ENCODE measurements around the gene CD22. TPM values are rescaled to one million over a fixed set of nuclear protein-coding genes. Genes with fewer than 3 reads are reported as not detected.

CD22 gene
- total RNA-seq, 2 experiments from 2014 or later: 0.52 to 0.63 TPM

GRCh38 chr19:35290381-35291127, 38.4 kb upstream of the CD22 start:
- ChIA-PET POLR2A (no interaction called here), CTCF (no interaction called here)
- ATAC-seq: no peak
- H3K4me1 Mint-ChIP-seq (ENCODE audit: low read depth): no peaks in the 10 kb centered on the region
- DNase-seq: no peak
- no peaks in the 10 kb centered on the region for H3K9me3 Mint-ChIP-seq (ENCODE audit: insufficient read depth)
- H3K27me3 Mint-ChIP-seq (ENCODE audit: low read depth): peaks cover 4% of the 10 kb centered on the region
- H3K36me3 Mint-ChIP-seq (ENCODE audit: low read depth): no peaks in the 10 kb centered on the region
- no peak overlapping the region for H3K27ac Mint-ChIP-seq
- no peak overlapping the region for H3K4me3 Mint-ChIP-seq

GRCh38 chr19:35291259-35291658, 37.7 kb upstream of the CD22 start:
- POLR2A ChIA-PET: no interaction called here
- H3K36me3 Mint-ChIP-seq (ENCODE audit: low read depth): no peaks in the 10 kb centered on the region
- no peaks in the 10 kb centered on the region for H3K9me3 Mint-ChIP-seq (ENCODE audit: insufficient read depth)
- ATAC-seq (no peak), DNase-seq (no peak)
- peaks cover 4% of the 10 kb centered on the region for H3K27me3 Mint-ChIP-seq (ENCODE audit: low read depth)
- H3K27ac Mint-ChIP-seq: no peak overlapping the region
- H3K4me1 Mint-ChIP-seq (ENCODE audit: low read depth): no peaks in the 10 kb centered on the region
- CTCF ChIA-PET: no interaction called here
- H3K4me3 Mint-ChIP-seq: no peak overlapping the region

DNA sequence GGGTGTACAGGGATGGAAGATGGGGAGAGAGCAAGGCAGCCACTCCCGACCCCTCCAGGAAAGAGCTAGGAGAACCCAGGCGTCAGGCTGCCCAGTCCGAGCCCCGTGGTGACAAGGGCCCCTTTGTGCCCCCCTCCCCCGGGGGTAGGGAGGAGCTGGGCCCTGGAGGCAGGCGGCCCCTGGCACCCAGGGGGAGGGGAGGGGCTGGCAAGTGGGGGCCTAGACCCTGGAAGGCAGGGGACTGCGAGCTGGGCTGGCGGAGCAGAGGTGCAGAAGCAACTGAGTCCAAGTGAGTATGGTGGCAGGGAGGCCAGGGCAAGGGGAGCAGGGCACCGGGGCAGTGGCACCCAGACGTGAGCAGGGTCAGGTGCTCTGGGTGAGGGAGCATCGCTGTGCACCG, 37.1 kb upstream of the CD22 start, which contains the start of gene MAG:
Gene MAG (plus strand): TSS at position 246 of the 400 bp plus-strand sequence. CDS start 3,248 bp downstream, outside the sequence.
- H3K36me3 Mint-ChIP-seq (ENCODE audit: low read depth): no peaks in the 10 kb centered on the region
- peaks cover 4% of the 10 kb centered on the region for H3K27me3 Mint-ChIP-seq (ENCODE audit: low read depth)
- no peak within 1 kb of the TSS for H3K27ac Mint-ChIP-seq
- ATAC-seq: no peak
- ChIA-PET POLR2A (no interaction called here), CTCF (no interaction called here)
- DNase-seq: no peak
- H3K9me3 Mint-ChIP-seq (ENCODE audit: insufficient read depth): no peaks in the 10 kb centered on the region
- no peaks in the 10 kb centered on the region for H3K4me1 Mint-ChIP-seq (ENCODE audit: low read depth)
- no peak within 1 kb of the TSS for H3K4me3 Mint-ChIP-seq

GRCh38 chr19:35292421-35293362, 36.3 kb upstream of the CD22 start:
- no peak overlapping the region for H3K4me3 Mint-ChIP-seq
- no peak for DNase-seq
- H3K27me3 Mint-ChIP-seq (ENCODE audit: low read depth): peaks cover 4% of the 10 kb centered on the region
- no peak for ATAC-seq
- POLR2A ChIA-PET: no interaction called here
- H3K36me3 Mint-ChIP-seq (ENCODE audit: low read depth): no peaks in the 10 kb centered on the region
- CTCF ChIA-PET: no interaction called here
- no peaks in the 10 kb centered on the region for H3K4me1 Mint-ChIP-seq (ENCODE audit: low read depth)
- H3K9me3 Mint-ChIP-seq (ENCODE audit: insufficient read depth): no peaks in the 10 kb centered on the region
- no peak overlapping the region for H3K27ac Mint-ChIP-seq

- DNase-seq (no peak), ATAC-seq (no peak)
- CTCF ChIA-PET: no interaction called here
- Mint-ChIP-seq H3K27me3 (ENCODE audit: low read depth) (peaks cover 3% of the 10 kb centered on the region), H3K36me3 (ENCODE audit: low read depth) (no peaks in the 10 kb centered on the region), H3K4me3 (no peak overlapping the region), H3K9me3 (ENCODE audit: insufficient read depth) (no peaks in the 10 kb centered on the region), H3K4me1 (ENCODE audit: low read depth) (no peaks in the 10 kb centered on the region), H3K27ac (no peak overlapping the region)
- POLR2A ChIA-PET: no interaction called here
Measured at GRCh38 chr19:35293363-35293739, 35.6 kb upstream of the CD22 start.

DNA sequence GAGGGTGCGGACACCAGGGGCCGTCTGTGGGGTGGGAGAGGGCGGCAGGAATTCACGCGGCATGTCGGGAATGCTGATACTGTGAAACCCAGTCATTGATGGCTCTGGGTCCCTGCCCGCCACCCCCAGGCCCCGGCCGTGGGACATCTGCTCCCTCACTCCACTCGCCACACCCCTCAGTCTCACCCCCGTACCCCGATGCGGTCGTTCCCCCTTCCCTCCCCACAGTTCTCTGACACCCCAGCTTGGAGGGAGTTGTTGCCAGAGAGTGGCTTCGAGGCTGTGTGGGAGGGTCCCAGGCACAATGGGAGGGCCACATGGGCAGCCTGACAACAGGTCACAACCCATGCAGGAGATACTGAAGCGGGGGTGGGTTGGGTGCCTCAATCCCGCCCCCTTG, 35.2 kb upstream of the CD22 start:
- ChIA-PET CTCF (no interaction called here), POLR2A (no interaction called here)
- Mint-ChIP-seq H3K9me3 (ENCODE audit: insufficient read depth) (no peaks in the 10 kb centered on the region), H3K36me3 (ENCODE audit: low read depth) (no peaks in the 10 kb centered on the region), H3K27me3 (ENCODE audit: low read depth) (peaks cover 2% of the 10 kb centered on the region), H3K4me3 (no peak overlapping the region), H3K4me1 (ENCODE audit: low read depth) (no peaks in the 10 kb centered on the region), H3K27ac (no peak overlapping the region)
- ATAC-seq: no peak
- DNase-seq: no peak

- ATAC-seq (no peak), DNase-seq (no peak)
- CTCF ChIA-PET: interaction anchor here (0.7 kb wide), 1 partner anchor 201 kb away, joined by 4 read pairs; no protein-coding TSS in a partner anchor
- Mint-ChIP-seq H3K4me3 (no peak overlapping the region), H3K36me3 (ENCODE audit: low read depth) (no peaks in the 10 kb centered on the region), H3K4me1 (ENCODE audit: low read depth) (no peaks in the 10 kb centered on the region), H3K27me3 (ENCODE audit: low read depth) (peaks cover 2% of the 10 kb centered on the region), H3K27ac (no peak overlapping the region), H3K9me3 (ENCODE audit: insufficient read depth) (no peaks in the 10 kb centered on the region)
- POLR2A ChIA-PET: no interaction called here
Measured at GRCh38 chr19:35294328-35294727, 34.7 kb upstream of the CD22 start.

- H3K4me1 Mint-ChIP-seq (ENCODE audit: low read depth): no peaks in the 10 kb centered on the region
- CTCF ChIA-PET: interaction anchor here (0.7 kb wide), 1 partner anchor 200 kb away, joined by 4 read pairs; no protein-coding TSS in a partner anchor
- peaks cover 2% of the 10 kb centered on the region for H3K27me3 Mint-ChIP-seq (ENCODE audit: low read depth)
- DNase-seq (no peak), ATAC-seq (no peak)
- no peaks in the 10 kb centered on the region for H3K36me3 Mint-ChIP-seq (ENCODE audit: low read depth)
- no peak overlapping the region for H3K4me3 Mint-ChIP-seq
- peak overlapping the region; percentile 55 for H3K27ac Mint-ChIP-seq
- no peaks in the 10 kb centered on the region for H3K9me3 Mint-ChIP-seq (ENCODE audit: insufficient read depth)
- POLR2A ChIA-PET: interaction anchor here (1.2 kb wide), 1 partner anchor 25 kb away, joined by 3 read pairs; no protein-coding TSS in a partner anchor
Measured at GRCh38 chr19:35294859-35295791, 33.9 kb upstream of the CD22 start.

DNA sequence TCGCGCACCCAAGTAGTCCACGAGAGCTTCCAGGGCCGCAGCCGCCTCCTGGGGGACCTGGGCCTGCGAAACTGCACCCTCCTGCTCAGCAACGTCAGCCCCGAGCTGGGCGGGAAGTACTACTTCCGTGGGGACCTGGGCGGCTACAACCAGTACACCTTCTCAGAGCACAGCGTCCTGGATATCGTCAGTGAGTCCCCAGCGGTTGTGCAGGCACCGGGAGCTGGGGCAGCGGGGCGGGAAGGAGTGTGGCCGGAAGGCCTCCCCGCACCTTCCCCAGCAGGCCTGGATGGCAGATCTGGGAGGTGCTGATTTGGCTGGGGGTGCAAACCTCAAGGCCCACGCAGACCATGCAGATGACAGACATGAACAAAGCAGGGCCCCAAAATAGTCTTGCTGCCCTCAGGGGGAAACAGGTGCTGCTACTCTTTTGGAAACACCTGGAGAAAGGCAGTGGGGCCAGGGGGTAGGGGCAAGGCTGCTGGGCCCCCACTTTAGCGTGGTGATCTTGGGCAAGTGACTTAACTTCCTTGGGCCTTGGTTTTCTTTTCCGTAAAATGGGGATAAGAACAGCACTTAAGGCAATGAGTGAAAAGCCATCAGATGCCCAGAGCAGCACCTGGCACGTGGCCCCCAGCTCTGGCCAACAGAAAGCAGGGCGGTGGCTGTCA, 33.1 kb upstream of the CD22 start:
- Mint-ChIP-seq H3K27ac (peak overlapping the region; percentile 55), H3K4me1 (ENCODE audit: low read depth) (no peaks in the 10 kb centered on the region), H3K9me3 (ENCODE audit: insufficient read depth) (no peaks in the 10 kb centered on the region), H3K27me3 (ENCODE audit: low read depth) (peaks cover 2% of the 10 kb centered on the region), H3K4me3 (no peak overlapping the region), H3K36me3 (ENCODE audit: low read depth) (no peaks in the 10 kb centered on the region)
- POLR2A ChIA-PET: interaction anchor here (1.2 kb wide), 1 partner anchor 26 kb away, joined by 3 read pairs; no protein-coding TSS in a partner anchor
- DNase-seq: peak; percentile 74
- peak; percentile 79 for ATAC-seq
- CTCF ChIA-PET: no interaction called here

GRCh38 chr19:35296644-35297514, 32.1 kb upstream of the CD22 start:
- ChIA-PET POLR2A (no interaction called here), CTCF (no interaction called here)
- ATAC-seq (peak; percentile 17), DNase-seq (no peak)
- H3K27ac Mint-ChIP-seq: no peak overlapping the region
- no peaks in the 10 kb centered on the region for H3K4me1 Mint-ChIP-seq (ENCODE audit: low read depth)
- no peak overlapping the region for H3K4me3 Mint-ChIP-seq
- H3K9me3 Mint-ChIP-seq (ENCODE audit: insufficient read depth): no peaks in the 10 kb centered on the region
- H3K36me3 Mint-ChIP-seq (ENCODE audit: low read depth): no peaks in the 10 kb centered on the region
- peaks cover 2% of the 10 kb centered on the region for H3K27me3 Mint-ChIP-seq (ENCODE audit: low read depth)
